ENCODE data around the gene CSF2. TPM values are rescaled to one million over a fixed set of nuclear protein-coding genes. Genes with fewer than 3 reads are reported as not detected.

Gene CSF2
- total RNA-seq, 1 donor from 2014 or later = not detected

DNA sequence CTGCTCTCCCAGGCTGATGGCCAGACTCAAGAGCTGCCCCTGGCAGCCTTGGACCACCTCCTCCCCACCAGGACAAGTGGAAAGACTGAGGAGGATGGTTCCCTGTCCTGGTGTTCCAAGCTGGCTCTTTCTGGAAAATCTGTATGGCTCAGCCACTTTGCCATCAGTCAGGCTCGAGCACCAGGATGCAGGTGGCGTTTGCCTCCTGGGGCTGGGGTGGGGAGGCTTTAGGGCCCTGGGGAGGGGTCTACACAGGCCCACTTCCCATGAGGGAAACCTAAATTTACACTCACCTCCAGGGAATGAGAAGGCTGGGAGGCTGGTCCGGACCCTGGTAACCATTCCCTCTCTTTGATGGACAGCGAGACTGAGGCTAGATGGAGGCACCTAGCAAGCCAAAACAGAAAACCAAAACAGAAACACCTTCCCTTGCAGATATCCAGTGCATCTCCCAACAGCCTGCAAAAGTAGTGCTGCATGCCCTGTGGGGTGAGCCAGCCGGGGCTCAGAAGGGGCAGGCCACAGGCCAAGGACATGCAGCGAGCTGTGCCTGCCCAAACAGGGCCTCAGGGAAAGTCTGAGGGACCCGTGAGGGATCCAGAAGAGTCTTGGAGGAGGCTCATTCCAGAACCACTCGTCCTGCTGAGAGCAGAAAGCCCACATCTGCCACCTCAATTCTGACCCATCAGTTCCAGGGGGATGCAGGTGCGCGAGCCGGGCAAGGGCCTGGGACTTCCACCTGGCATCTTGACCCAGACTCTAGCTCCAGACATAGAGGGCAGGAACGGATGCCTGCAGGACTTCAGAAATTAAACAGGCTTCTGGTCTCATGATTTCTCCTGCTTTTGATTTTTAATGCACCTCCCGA is 5.4 kb upstream of the CSF2 start:
- no peak for DNase-seq (ENCODE audit: low spot score)

GRCh38 chr5:132069561-132069960 is 4.0 kb upstream of the CSF2 start:
- DNase-seq (ENCODE audit: low spot score) = no peak

GRCh38 chr5:132069994-132070393 is 3.6 kb upstream of the CSF2 start:
- DNase-seq (ENCODE audit: low spot score) = no peak

DNA sequence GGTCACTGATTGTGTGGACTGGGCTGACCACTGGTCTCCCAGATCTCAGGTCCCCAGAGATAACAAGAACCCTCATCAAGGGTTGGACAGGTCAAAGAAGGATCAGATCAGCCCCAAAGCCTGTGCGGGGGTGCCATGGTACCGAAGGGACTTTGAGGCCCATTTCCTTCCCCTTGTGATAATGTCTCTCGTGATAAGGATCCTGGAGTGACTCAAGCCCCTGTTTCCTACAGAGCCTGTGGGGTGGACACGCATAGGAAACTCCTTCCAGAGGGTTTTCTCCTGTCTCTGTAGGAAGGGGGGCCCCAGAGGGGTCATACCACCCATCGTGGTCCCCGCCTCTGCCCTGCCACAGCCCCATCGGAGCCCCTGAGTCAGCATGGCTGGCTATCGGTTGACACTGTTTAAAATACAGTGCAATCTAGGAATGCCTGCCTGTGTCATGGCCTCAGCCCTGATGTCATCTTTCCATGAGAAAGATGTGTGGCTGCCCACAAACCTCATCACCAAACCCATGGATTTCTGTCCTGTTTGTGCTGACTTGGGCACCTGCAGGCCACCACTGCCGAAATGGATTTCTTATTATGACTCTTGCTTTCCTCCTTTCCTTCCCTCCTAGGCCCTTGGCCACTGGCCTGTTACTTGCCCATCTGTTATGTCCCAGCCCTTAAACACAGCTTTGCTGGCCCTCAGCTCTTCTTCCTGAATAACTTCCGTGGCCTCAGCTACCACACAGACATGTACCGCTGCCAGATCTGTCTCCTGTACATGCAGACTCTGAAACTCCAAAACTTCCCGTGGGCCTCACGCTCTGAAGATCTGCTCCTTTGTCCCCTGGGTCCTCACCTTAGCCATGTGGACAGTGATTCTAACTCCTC is 2.9 kb upstream of the CSF2 start:
- DNase-seq (ENCODE audit: low spot score) = no peak

- no peak for DNase-seq (ENCODE audit: low spot score)
Observed at GRCh38 chr5:132071338-132071707, 2.3 kb upstream of the CSF2 start.

- DNase-seq (ENCODE audit: low spot score) = no peak
Observed at GRCh38 chr5:132072070-132072469, 1.5 kb upstream of the CSF2 start.

- no peak for DNase-seq (ENCODE audit: low spot score)
Observed at GRCh38 chr5:132072528-132072927, 1.1 kb upstream of the CSF2 start.

DNA sequence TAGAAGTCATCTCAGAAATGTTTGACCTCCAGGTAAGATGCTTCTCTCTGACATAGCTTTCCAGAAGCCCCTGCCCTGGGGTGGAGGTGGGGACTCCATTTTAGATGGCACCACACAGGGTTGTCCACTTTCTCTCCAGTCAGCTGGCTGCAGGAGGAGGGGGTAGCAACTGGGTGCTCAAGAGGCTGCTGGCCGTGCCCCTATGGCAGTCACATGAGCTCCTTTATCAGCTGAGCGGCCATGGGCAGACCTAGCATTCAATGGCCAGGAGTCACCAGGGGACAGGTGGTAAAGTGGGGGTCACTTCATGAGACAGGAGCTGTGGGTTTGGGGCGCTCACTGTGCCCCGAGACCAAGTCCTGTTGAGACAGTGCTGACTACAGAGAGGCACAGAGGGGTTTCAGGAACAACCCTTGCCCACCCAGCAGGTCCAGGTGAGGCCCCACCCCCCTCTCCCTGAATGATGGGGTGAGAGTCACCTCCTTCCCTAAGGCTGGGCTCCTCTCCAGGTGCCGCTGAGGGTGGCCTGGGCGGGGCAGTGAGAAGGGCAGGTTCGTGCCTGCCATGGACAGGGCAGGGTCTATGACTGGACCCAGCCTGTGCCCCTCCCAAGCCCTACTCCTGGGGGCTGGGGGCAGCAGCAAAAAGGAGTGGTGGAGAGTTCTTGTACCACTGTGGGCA is 642 bp downstream of the CSF2 start:
- no peak for DNase-seq (ENCODE audit: low spot score)

GRCh38 chr5:132074772-132075718 is 1.5 kb downstream of the CSF2 start:
- DNase-seq (ENCODE audit: low spot score) = no peak

GRCh38 chr5:132075719-132076077 is 2.1 kb downstream of the CSF2 start:
- no peak for DNase-seq (ENCODE audit: low spot score)

DNA sequence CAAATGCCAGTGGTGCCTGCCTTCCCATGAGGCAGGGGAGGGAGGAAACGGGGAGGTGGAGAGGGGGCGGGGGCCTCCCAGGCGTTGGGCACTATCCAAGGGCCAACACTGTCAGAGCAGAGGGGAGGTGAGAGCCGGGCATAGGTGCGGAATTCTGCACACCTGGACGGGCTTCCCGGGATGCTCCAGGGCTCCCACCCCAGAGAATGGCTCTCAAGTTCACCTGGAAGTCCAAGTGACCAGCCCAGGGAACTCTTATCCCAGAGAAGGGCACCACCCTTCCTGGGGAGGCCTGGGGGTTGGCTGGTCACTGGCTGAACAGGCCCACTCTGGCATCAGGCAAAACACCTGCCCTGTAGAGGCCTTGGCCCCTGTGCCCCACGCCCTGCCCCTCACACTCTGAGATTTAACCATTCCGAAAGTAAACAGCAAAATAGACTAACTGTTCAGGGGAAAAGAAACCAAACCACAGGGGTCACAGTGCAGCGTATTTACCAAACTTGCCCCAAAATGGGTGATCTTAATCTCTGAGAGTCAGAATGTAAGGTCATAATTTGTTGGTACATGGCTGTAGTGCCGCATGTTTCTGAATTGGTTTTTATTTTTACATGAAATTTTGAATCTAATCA is 2.7 kb downstream of the CSF2 start:
- no peak for DNase-seq (ENCODE audit: low spot score)

DNA sequence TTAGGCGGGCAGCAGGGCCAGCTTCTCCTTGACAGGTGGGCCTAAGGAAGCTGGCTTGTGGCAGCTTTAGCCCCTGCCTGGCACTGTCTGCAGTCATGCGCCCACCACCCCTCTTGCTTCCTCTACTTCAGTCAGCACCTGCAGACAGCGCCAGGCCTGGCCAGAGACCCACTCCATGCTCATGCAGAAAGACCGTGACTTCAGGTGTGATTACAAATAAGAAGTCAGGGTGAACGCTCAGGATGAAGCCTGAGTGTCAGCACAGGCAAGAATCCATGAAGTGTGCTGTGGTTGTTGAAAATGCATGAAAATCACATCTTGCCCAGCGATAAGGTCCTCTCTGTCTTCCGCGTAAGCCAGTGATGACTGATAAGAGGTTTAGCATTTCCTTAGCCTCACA is 3.4 kb downstream of the CSF2 start:
- DNase-seq (ENCODE audit: low spot score) = no peak

GRCh38 chr5:132079081-132079480 is 5.5 kb downstream of the CSF2 start:
- DNase-seq (ENCODE audit: low spot score) = no peak

DNA sequence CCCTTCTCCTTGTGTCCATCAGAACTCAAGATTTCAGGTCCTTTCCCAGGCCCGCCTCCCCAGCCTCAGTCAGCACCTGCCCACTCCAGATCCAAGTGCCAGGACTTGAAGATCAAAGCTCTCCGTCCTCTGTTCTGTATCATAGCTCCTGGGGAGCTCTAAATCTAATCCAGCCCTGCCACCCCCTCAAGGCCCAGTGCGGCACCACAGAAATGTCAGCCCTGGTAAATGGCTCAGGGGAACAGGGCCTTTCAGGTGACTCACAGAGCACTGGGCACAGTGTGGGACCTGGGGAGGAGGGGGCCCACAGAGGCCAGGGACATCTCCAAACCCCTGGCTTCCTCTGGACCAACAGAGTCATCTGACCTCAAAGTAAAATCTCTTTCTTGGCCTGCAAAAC is 6.0 kb downstream of the CSF2 start:
- DNase-seq (ENCODE audit: low spot score) = no peak

DNA sequence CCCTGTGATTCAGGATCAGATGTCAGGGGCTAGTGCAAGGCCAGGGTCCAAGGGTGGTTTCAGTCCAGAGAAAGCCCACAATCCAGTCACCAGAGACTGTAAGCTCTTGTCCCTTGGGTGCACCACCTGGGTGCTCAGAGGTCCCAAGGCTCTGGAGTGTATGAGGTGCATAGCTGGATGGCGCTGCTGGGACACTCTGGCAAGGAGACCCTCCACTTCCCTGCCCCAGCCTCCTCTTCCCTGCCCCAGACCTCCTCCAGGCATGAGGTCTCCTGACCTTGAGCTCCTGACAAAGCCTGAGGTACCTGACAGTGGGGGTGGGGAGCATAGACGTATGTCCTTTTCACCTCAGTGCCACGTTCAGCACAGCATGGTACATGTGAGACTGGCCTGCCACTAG is 7.0 kb downstream of the CSF2 start:
- no peak for DNase-seq (ENCODE audit: low spot score)

DNA sequence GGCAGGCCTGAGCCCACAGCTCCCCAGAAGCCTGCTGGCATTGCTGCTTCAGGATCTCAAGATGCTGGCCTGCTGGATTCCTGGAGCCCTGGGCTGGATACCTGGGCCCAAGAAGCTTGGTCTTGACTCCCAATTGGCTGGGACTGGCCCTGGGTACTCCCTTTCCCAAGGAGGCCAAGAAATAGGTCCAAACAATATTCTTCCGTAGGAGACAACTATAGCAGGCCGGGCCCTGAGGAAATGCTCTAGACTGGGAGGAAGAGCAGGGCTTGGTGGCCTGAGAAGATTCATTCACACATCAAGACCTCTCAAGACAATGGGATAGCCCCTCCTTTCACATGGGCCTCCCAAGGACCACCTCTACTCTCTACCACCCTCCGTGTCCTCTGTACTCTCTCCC is 7.9 kb downstream of the CSF2 start:
- DNase-seq (ENCODE audit: low spot score) = no peak

- DNase-seq (ENCODE audit: low spot score) = no peak
Observed at GRCh38 chr5:132082329-132083023, 8.9 kb downstream of the CSF2 start.

DNA sequence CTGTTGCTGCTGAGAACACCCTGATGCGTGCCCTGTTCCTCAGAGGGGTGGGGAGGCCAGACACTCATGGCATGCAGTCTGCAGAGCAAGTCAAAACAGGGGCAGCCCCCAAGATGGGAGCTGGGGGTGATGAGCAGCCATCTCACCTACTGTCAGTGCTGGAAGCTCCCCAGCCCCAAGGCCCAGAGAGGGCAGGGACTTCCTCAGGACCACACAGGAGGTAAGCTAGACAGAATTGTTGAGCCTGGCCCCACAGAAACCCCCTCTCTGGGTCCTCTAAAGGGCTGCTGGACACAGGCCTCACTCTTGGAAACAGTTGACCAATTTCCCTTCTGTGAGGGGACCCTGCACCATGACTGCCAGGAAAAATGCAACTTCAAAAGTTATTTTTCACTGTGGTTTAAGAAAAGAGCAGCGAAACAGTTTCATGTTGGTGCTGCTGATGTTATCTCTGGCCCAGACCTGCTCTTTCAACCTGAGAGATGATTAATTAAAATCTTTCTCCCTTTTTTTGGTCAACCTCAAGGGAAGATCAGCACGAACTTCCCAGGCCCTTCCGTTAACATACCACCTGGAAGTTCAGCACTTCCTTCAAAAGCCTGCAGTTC is 9.6 kb downstream of the CSF2 start:
- no peak for DNase-seq (ENCODE audit: low spot score)

DNA sequence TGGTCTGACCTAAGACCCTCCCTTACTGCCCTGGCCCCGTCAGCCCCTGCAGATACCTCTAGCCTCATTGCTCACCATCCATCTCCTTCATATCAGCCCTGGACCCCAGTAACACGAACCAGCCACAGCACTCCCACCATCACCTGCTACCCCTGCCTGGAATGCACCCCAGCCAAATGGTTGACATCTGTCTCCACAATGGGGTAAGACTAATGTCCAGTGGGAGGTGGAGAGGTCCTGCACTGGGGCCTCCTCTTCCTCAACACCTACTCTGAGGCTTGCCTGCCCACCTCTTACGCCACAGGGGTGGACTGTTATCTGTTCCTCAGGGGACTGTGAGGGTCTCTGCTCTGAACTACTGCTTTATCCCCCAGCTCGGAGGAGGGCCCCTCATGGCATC is 12.1 kb downstream of the CSF2 start:
- no peak for DNase-seq (ENCODE audit: low spot score)
